CD8-positive, alpha-beta memory T cell (primary cell): Measurements from ENCODE around the gene DST. TPM values are rescaled to one million over a fixed set of nuclear protein-coding genes. Genes with fewer than 3 reads are reported as not detected.

ENCODE experiments used
- CTCF ChIA-PET: fragments of 350-600 bp; sonication (Branson Sonifier 250); formaldehyde crosslinking; loops from one replicate; lab custom pipeline; 2021; ENCODE audit warnings: antibody characterized with exemption; lab: Charles Lee
- POLR2A ChIA-PET: fragments of 350-600 bp; sonication (Branson Sonifier 250); formaldehyde crosslinking; loops from one replicate; lab custom pipeline; 2021; ENCODE audit warnings: antibody characterized with exemption; lab: Charles Lee
- DNase-seq, 5 donors: peaks; one replicate each; pipeline versions ENCODE4 v3.0.0 to v3.0.0-alpha.2; 2020 to 2022; ENCODE audit warnings: mixed read lengths in 1 of 5
- H3K27ac ChIP-seq: one replicate; pipeline ENCODE4 v1.7.0; 2013; ENCODE audit warnings: low read depth, mild to moderate bottlenecking, low read length, moderate library complexity
- H3K27me3 ChIP-seq: 2 replicates; pipeline ENCODE4 v1.7.0; 2013; ENCODE audit warnings: low read length, mild to moderate bottlenecking; ENCODE audit not compliant: insufficient read depth, poor library complexity, severe bottlenecking
- H3K36me3 ChIP-seq: 2 replicates; pipeline ENCODE4 v1.7.0; 2013; ENCODE audit warnings: mild to moderate bottlenecking, low read length, moderate library complexity; ENCODE audit not compliant: insufficient read depth
- H3K4me1 ChIP-seq: 2 replicates; pipeline ENCODE4 v1.7.0; 2013; ENCODE audit warnings: mild to moderate bottlenecking, low read length, moderate library complexity; ENCODE audit not compliant: insufficient read depth
- H3K4me3 ChIP-seq: 2 replicates; pipeline ENCODE4 v1.7.0; 2013; ENCODE audit warnings: mild to moderate bottlenecking, low read length
- H3K9me3 ChIP-seq: 2 replicates; pipeline ENCODE4 v1.7.0; 2013; ENCODE audit warnings: mild to moderate bottlenecking, low read length
- H3K27ac Mint-ChIP-seq, 8 donors: one replicate each; pipeline ENCODE4 v1.8.0; 2020 to 2021; ENCODE audit warnings: mixed read lengths in 8 of 8, mild to moderate bottlenecking in 6 of 8, inconsistent platforms in 3 of 8, moderate library complexity in 3 of 8
- H3K27me3 Mint-ChIP-seq, 2 donors: one replicate each; pipeline ENCODE4 v1.8.0; 2020 to 2021; ENCODE audit warnings: mixed read lengths in 2 of 2, mild to moderate bottlenecking in 1 of 2, moderate library complexity in 1 of 2
- H3K36me3 Mint-ChIP-seq, 3 donors: one replicate each; pipeline ENCODE4 v1.8.0; 2020 to 2021; ENCODE audit warnings: mixed read lengths in 3 of 3, inconsistent platforms in 1 of 3, mild to moderate bottlenecking in 1 of 3
- H3K4me1 Mint-ChIP-seq, 3 donors: one replicate each; pipeline ENCODE4 v1.8.0; 2020 to 2021; ENCODE audit warnings: mixed read lengths in 3 of 3, inconsistent platforms in 1 of 3, mild to moderate bottlenecking in 1 of 3
- H3K4me3 Mint-ChIP-seq, 7 donors: one replicate each; pipeline ENCODE4 v1.8.0; 2020 to 2021; ENCODE audit warnings: mixed read lengths in 7 of 7, mild to moderate bottlenecking in 6 of 7, moderate library complexity in 4 of 7, inconsistent platforms in 2 of 7
- H3K9me3 Mint-ChIP-seq, 5 donors: one replicate each; pipeline ENCODE4 v1.8.0; 2020 to 2022; ENCODE audit warnings: mixed read lengths in 5 of 5, mild to moderate bottlenecking in 3 of 5, moderate library complexity in 2 of 5, inconsistent platforms in 1 of 5
- polyA plus RNA-seq: library from polyadenylated mRNA; unstranded; fragments of 300-500 nt; fragmentation: Illumina TruSeq; gene quantifications from one replicate; pipeline ENCODE4 v1.2.3, GENCODE V29; 2021
- total RNA-seq, 2 experiments: library from RNA; stranded (reverse); gene quantifications; one replicate each; pipeline ENCODE4 v1.2.3, GENCODE V29; 2021

Gene DST
- total and polyA plus RNA-seq, 3 experiments from 2014 or later = 0.95 to 1.9 (median 1.7) TPM

DNA sequence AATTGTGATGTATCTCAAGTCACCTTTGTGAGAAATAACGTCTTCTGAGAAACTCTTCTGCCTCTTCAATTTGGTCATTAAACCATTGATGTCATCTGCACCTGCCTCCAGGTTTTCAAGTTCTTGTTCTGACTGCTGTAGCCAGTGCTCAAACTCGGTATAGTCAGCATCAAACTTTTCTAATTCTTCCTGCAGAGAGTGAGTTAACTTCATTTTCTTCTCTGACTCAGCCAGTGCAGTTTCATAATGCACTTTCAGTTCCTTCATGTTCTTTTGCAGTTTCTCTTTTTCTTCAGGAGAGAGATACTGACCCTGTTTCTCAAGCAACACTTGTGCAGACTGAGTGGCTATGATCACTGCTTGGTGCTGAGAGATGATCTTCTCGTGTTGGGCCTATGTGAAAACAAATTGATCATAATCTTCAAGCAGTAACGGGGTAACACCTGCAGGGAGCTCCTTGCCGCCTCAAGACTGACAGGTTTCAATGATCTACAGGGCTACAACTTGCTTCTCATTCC, 48.8 kb downstream of the DST start:
- no peak overlapping the region for H3K4me3 ChIP-seq
- Mint-ChIP-seq H3K4me1 (peaks cover 7 to 19% (median 8%) of the 10 kb centered on the region in 3 donors), H3K27me3 (peaks cover 0 to 1% of the 10 kb centered on the region in 2 donors), H3K9me3 (no peaks in the 10 kb centered on the region), H3K4me3 (peak overlapping the region in 3 of 7 donors; percentile 12 to 43 (median 30)), H3K27ac (peak overlapping the region in 3 of 8 donors; percentile 12 to 67 (median 14)), H3K36me3 (no peaks in the 10 kb centered on the region)
- POLR2A ChIA-PET = no interaction called here
- H3K27ac ChIP-seq = no peak overlapping the region
- CTCF ChIA-PET = interaction anchor here (1.1 to 1.4 kb wide), 4 partner anchors 10 to 233 kb away, joined by 3 to 5 read pairs (median 3); no protein-coding TSS in a partner anchor
- no peaks in the 10 kb centered on the region for H3K36me3 ChIP-seq
- H3K27me3 ChIP-seq = no peaks in the 10 kb centered on the region
- no peak for DNase-seq
- H3K4me1 ChIP-seq = peaks cover 3% of the 10 kb centered on the region
- H3K9me3 ChIP-seq = no peaks in the 10 kb centered on the region

DNA sequence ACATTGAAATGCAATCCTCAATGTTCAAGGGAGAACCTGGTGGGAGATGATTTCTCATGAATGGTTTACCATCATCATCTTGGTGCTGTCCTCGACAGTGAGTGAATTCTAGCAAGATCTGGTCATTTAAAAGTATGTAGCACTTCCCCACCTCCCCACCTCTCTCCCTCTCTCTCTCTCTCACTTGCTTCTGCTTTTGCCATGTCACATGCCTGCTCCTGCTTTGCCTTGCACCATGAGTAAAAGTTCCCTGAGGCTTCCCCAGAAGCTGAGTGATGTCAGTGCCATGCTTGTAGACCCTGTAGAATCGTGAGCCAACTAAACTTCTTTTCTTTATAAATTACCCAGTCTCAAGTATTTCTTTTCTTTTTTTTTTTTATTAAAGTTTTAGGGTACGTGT, 60.5 kb downstream of the DST start:
- Histone ChIP-seq H3K4me3 (no peak overlapping the region), H3K27me3 (no peaks in the 10 kb centered on the region), H3K27ac (no peak overlapping the region), H3K36me3 (no peaks in the 10 kb centered on the region), H3K9me3 (no peaks in the 10 kb centered on the region), H3K4me1 (no peaks in the 10 kb centered on the region)
- Mint-ChIP-seq H3K9me3 (peaks cover 0 to 2% (median 0%) of the 10 kb centered on the region in 5 donors), H3K36me3 (no peaks in the 10 kb centered on the region), H3K4me3 (no peak overlapping the region), H3K27ac (no peak overlapping the region), H3K4me1 (no peaks in the 10 kb centered on the region), H3K27me3 (no peaks in the 10 kb centered on the region)
- ChIA-PET POLR2A (no interaction called here), CTCF (no interaction called here)
- DNase-seq = no peak

DNA sequence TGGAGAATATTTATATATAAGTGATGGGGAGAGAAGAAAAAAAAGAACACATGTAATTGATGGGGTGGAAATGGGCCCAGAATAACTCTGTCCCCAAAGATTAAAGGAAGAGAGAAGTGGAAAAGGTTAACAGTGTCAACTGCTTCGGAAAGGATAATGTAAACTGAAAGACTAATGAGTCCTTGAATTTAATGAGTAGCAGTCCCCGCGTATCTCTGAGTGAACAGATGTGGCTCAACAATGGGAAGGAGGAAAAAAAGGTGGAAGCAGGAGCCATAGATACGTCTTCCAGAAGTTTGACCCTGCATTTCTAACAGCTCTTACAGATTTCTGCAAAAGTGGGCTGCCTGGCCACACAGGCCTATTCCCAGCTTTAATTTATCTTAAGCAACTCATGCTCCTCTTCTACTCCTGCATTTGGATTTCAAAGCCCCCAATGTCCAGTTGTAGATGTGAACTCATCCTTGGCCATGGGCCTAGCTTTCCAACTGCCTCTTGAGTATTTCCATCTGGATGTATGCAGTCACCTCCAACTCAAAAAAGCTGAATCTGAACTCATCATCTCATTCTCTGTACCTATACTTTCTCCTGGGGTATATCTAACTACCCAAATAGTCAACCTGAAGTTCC, 61.3 kb downstream of the DST start:
- DNase-seq = no peak
- H3K27me3 ChIP-seq = no peaks in the 10 kb centered on the region
- Mint-ChIP-seq H3K36me3 (no peaks in the 10 kb centered on the region), H3K4me3 (no peak overlapping the region), H3K27me3 (no peaks in the 10 kb centered on the region), H3K4me1 (no peaks in the 10 kb centered on the region), H3K9me3 (peaks cover 0 to 2% (median 0%) of the 10 kb centered on the region in 5 donors), H3K27ac (no peak overlapping the region)
- no peak overlapping the region for H3K27ac ChIP-seq
- POLR2A ChIA-PET = no interaction called here
- CTCF ChIA-PET = no interaction called here
- H3K9me3 ChIP-seq = no peaks in the 10 kb centered on the region
- no peaks in the 10 kb centered on the region for H3K4me1 ChIP-seq
- H3K36me3 ChIP-seq = no peaks in the 10 kb centered on the region
- no peak overlapping the region for H3K4me3 ChIP-seq

DNA sequence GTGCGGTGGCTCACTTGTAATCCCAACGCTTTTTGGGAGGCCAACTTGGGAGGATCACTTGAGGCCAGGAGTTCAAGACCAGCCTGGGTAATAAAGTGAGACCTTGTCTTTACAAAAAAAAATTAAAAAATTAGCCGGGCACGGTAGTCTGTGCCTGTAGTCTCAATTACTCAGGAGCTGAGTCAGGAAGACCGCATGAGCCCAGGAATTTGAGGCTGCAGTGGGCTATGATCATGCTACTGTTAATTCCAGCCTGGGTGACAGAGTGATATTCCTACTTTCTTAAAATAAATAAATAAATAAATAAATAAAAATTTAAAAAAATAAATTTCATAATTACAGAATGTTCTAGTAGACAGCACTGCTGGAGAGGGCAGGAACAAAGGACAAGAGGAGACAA, 62.4 kb downstream of the DST start:
- no peaks in the 10 kb centered on the region for H3K4me1 ChIP-seq
- POLR2A ChIA-PET = no interaction called here
- no peak overlapping the region for H3K4me3 Mint-ChIP-seq
- no peaks in the 10 kb centered on the region for H3K27me3 Mint-ChIP-seq
- H3K27me3 ChIP-seq = no peaks in the 10 kb centered on the region
- no peak for DNase-seq
- no peaks in the 10 kb centered on the region for H3K36me3 ChIP-seq
- H3K27ac Mint-ChIP-seq = no peak overlapping the region
- H3K9me3 Mint-ChIP-seq = no peaks in the 10 kb centered on the region
- no peak overlapping the region for H3K27ac ChIP-seq
- H3K9me3 ChIP-seq = no peaks in the 10 kb centered on the region
- no peak overlapping the region for H3K4me3 ChIP-seq
- CTCF ChIA-PET = no interaction called here
- no peaks in the 10 kb centered on the region for H3K36me3 Mint-ChIP-seq
- H3K4me1 Mint-ChIP-seq = no peaks in the 10 kb centered on the region

DNA sequence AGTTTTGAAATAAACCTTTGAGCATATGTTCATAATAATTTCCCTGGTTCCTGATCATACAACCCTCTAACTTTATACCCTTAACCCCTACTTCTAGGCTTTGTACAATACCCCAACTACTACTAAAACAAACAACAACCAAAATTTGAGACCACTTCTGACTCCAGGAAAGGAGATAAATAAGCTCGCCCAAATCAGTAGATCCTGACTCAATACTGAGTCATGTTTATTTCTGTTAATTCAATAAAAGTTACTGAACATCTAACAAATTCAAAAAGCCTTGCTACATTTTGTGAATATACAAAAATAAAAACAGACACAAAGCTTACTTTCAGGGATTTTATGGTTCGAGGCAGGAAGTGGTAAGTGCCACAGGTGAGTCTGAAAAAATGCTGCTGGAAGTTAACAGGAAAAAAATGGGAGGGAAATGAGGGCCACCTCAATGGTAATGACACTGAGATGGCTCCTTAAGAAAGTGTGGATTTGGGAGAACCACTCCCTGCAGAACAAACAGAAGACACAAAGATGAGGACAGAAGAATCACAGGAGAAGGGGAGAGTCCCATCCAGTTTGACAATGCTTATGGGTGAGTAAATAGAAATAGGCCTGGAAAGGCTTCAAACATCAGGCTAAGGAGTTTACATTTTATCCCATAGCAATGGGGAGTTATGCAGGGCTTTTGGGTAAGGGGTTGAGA, 63.4 kb downstream of the DST start:
- no peak overlapping the region for H3K4me3 ChIP-seq
- H3K27ac ChIP-seq = no peak overlapping the region
- Mint-ChIP-seq H3K4me3 (no peak overlapping the region), H3K4me1 (no peaks in the 10 kb centered on the region), H3K27ac (no peak overlapping the region), H3K36me3 (no peaks in the 10 kb centered on the region), H3K27me3 (peaks cover 0 to 4% of the 10 kb centered on the region in 2 donors), H3K9me3 (peaks cover 0 to 2% (median 0%) of the 10 kb centered on the region in 5 donors)
- no peak for DNase-seq
- ChIA-PET CTCF (no interaction called here), POLR2A (no interaction called here)
- H3K4me1 ChIP-seq = no peaks in the 10 kb centered on the region
- H3K9me3 ChIP-seq = no peaks in the 10 kb centered on the region
- H3K36me3 ChIP-seq = no peaks in the 10 kb centered on the region
- H3K27me3 ChIP-seq = no peaks in the 10 kb centered on the region

GRCh38 chr6:56575736-56576135, 67.0 kb downstream of the DST start:
- no peak overlapping the region for H3K4me3 ChIP-seq
- Mint-ChIP-seq H3K9me3 (peaks cover 0 to 2% (median 0%) of the 10 kb centered on the region in 5 donors), H3K27ac (no peak overlapping the region), H3K4me1 (no peaks in the 10 kb centered on the region), H3K36me3 (no peaks in the 10 kb centered on the region), H3K4me3 (no peak overlapping the region), H3K27me3 (peaks cover 0 to 4% of the 10 kb centered on the region in 2 donors)
- ChIA-PET POLR2A (no interaction called here), CTCF (no interaction called here)
- no peaks in the 10 kb centered on the region for H3K27me3 ChIP-seq
- H3K9me3 ChIP-seq = no peaks in the 10 kb centered on the region
- DNase-seq = no peak
- no peaks in the 10 kb centered on the region for H3K36me3 ChIP-seq
- H3K4me1 ChIP-seq = no peaks in the 10 kb centered on the region
- no peak overlapping the region for H3K27ac ChIP-seq

DNA sequence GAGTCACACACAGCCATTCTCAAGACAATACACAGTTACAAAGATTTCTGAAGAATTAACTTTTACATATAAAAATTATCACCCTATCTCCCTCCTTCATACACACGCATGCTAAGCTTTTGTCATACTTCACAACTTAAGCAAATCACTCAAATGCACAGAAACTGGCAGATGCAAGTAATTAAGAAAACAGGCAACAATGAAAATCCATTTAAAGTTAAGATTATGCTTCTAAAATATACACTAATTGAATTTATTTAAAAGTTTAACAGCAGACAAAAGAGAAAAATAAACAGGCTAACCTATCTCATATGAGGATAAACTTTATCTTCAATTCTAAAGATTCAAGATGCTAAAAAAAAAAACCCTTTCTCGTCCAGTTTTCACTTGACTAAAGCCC, 68.4 kb downstream of the DST start:
- DNase-seq = no peak
- H3K4me1 ChIP-seq = no peaks in the 10 kb centered on the region
- CTCF ChIA-PET = no interaction called here
- H3K36me3 ChIP-seq = no peaks in the 10 kb centered on the region
- Mint-ChIP-seq H3K4me3 (no peak overlapping the region), H3K36me3 (no peaks in the 10 kb centered on the region), H3K9me3 (peaks cover 0 to 2% (median 0%) of the 10 kb centered on the region in 5 donors), H3K4me1 (no peaks in the 10 kb centered on the region), H3K27ac (no peak overlapping the region), H3K27me3 (peaks cover 0 to 4% of the 10 kb centered on the region in 2 donors)
- no peak overlapping the region for H3K4me3 ChIP-seq
- H3K27me3 ChIP-seq = no peaks in the 10 kb centered on the region
- POLR2A ChIA-PET = no interaction called here
- H3K27ac ChIP-seq = no peak overlapping the region
- no peaks in the 10 kb centered on the region for H3K9me3 ChIP-seq

DNA sequence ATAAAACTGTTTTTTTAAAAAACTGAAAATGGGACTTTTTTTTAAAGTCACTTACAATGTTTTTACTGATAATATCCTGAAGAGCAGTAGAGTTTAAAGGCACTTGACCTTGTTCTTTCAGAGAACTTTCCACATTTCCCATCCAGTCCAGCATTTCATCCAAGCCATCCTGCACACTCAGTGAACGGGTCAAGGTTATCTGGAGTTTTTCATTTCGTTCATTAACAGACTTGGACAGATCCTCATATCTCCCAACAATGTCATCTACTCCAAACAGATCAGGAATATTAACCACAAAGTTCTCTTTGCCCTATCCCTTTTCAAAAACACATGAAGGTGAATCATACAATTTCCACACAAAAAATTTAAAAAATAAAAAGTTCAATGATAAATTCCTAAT, 69.1 kb downstream of the DST start:
- Histone ChIP-seq H3K27ac (no peak overlapping the region), H3K4me1 (no peaks in the 10 kb centered on the region), H3K27me3 (no peaks in the 10 kb centered on the region), H3K36me3 (no peaks in the 10 kb centered on the region), H3K9me3 (no peaks in the 10 kb centered on the region), H3K4me3 (no peak overlapping the region)
- POLR2A ChIA-PET = no interaction called here
- Mint-ChIP-seq H3K27me3 (peaks cover 0 to 4% of the 10 kb centered on the region in 2 donors), H3K4me1 (no peaks in the 10 kb centered on the region), H3K27ac (no peak overlapping the region), H3K4me3 (no peak overlapping the region), H3K36me3 (no peaks in the 10 kb centered on the region), H3K9me3 (peaks cover 0 to 2% (median 0%) of the 10 kb centered on the region in 5 donors)
- CTCF ChIA-PET = interaction anchor here (1.6 kb wide), 1 partner anchor 21 kb away, joined by 5 read pairs; no protein-coding TSS in a partner anchor
- no peak for DNase-seq
